Activated naive CD4-positive, alpha-beta T cell treated with anti-CD3 and anti-CD28 coated beads, Interleukin-2, amount 50 U/mL, for 24 hours (primary cell): ENCODE results near the gene TRIO.

Experiments used
- H3K27ac Mint-ChIP-seq: one replicate; pipeline ENCODE4 v1.8.0; 2021; ENCODE audit warnings: mild to moderate bottlenecking, mixed read lengths
- H3K27me3 Mint-ChIP-seq: one replicate; pipeline ENCODE4 v1.8.0; 2021; ENCODE audit warnings: mixed read lengths
- H3K36me3 Mint-ChIP-seq: one replicate; pipeline ENCODE4 v1.8.0; 2021; ENCODE audit warnings: mixed read lengths
- H3K4me1 Mint-ChIP-seq: one replicate; pipeline ENCODE4 v1.8.0; 2021; ENCODE audit warnings: mixed read lengths
- H3K4me3 Mint-ChIP-seq: one replicate; pipeline ENCODE4 v1.8.0; 2021; ENCODE audit warnings: mild to moderate bottlenecking, mixed read lengths
- H3K9me3 Mint-ChIP-seq: one replicate; pipeline ENCODE4 v1.8.0; 2021; ENCODE audit warnings: mixed read lengths

Gene TRIO

GRCh38 chr5:14114615-14115251 lies 28.4 kb upstream of the TRIO start:
- Mint-ChIP-seq H3K27me3 (peaks cover 14% of the 10 kb centered on the region), H3K27ac (no peak overlapping the region), H3K4me1 (no peaks in the 10 kb centered on the region), H3K36me3 (no peaks in the 10 kb centered on the region), H3K9me3 (peaks cover 6% of the 10 kb centered on the region), H3K4me3 (no peak overlapping the region)

- peaks cover 12% of the 10 kb centered on the region for H3K27me3 Mint-ChIP-seq
- H3K4me1 Mint-ChIP-seq: no peaks in the 10 kb centered on the region
- H3K36me3 Mint-ChIP-seq: no peaks in the 10 kb centered on the region
- H3K4me3 Mint-ChIP-seq: no peak overlapping the region
- H3K27ac Mint-ChIP-seq: no peak overlapping the region
- peaks cover 6% of the 10 kb centered on the region for H3K9me3 Mint-ChIP-seq
Measured at GRCh38 chr5:14115323-14115895, 27.7 kb upstream of the TRIO start.

GRCh38 chr5:14118551-14119320 lies 24.4 kb upstream of the TRIO start:
- Mint-ChIP-seq H3K4me3 (no peak overlapping the region), H3K27ac (no peak overlapping the region), H3K9me3 (peaks cover 6% of the 10 kb centered on the region), H3K27me3 (peaks cover 15% of the 10 kb centered on the region), H3K36me3 (no peaks in the 10 kb centered on the region), H3K4me1 (no peaks in the 10 kb centered on the region)

GRCh38 chr5:14120176-14120575 lies 23.0 kb upstream of the TRIO start:
- H3K4me3 Mint-ChIP-seq: no peak overlapping the region
- no peaks in the 10 kb centered on the region for H3K36me3 Mint-ChIP-seq
- peaks cover 10% of the 10 kb centered on the region for H3K27me3 Mint-ChIP-seq
- H3K9me3 Mint-ChIP-seq: no peaks in the 10 kb centered on the region
- H3K4me1 Mint-ChIP-seq: no peaks in the 10 kb centered on the region
- H3K27ac Mint-ChIP-seq: no peak overlapping the region

- Mint-ChIP-seq H3K27ac (no peak overlapping the region), H3K27me3 (peaks cover 9% of the 10 kb centered on the region), H3K4me3 (no peak overlapping the region), H3K4me1 (no peaks in the 10 kb centered on the region), H3K9me3 (no peaks in the 10 kb centered on the region), H3K36me3 (no peaks in the 10 kb centered on the region)
Measured at GRCh38 chr5:14121552-14121951, 21.6 kb upstream of the TRIO start.

- Mint-ChIP-seq H3K9me3 (no peaks in the 10 kb centered on the region), H3K27me3 (peaks cover 9% of the 10 kb centered on the region), H3K36me3 (no peaks in the 10 kb centered on the region), H3K4me1 (no peaks in the 10 kb centered on the region), H3K4me3 (no peak overlapping the region), H3K27ac (no peak overlapping the region)
Measured at GRCh38 chr5:14122089-14122488, 21.1 kb upstream of the TRIO start.

- no peaks in the 10 kb centered on the region for H3K4me1 Mint-ChIP-seq
- H3K4me3 Mint-ChIP-seq: no peak overlapping the region
- no peaks in the 10 kb centered on the region for H3K36me3 Mint-ChIP-seq
- H3K9me3 Mint-ChIP-seq: no peaks in the 10 kb centered on the region
- H3K27ac Mint-ChIP-seq: no peak overlapping the region
- H3K27me3 Mint-ChIP-seq: peaks cover 6% of the 10 kb centered on the region
Measured at GRCh38 chr5:14123551-14123950, 19.6 kb upstream of the TRIO start.

- Mint-ChIP-seq H3K27me3 (peaks cover 8% of the 10 kb centered on the region), H3K4me1 (no peaks in the 10 kb centered on the region), H3K4me3 (no peak overlapping the region), H3K9me3 (no peaks in the 10 kb centered on the region), H3K36me3 (no peaks in the 10 kb centered on the region), H3K27ac (no peak overlapping the region)
Measured at GRCh38 chr5:14123974-14124482, 19.1 kb upstream of the TRIO start.

GRCh38 chr5:14125262-14125661 lies 17.9 kb upstream of the TRIO start:
- H3K9me3 Mint-ChIP-seq: no peaks in the 10 kb centered on the region
- H3K27me3 Mint-ChIP-seq: peaks cover 5% of the 10 kb centered on the region
- no peak overlapping the region for H3K4me3 Mint-ChIP-seq
- no peak overlapping the region for H3K27ac Mint-ChIP-seq
- no peaks in the 10 kb centered on the region for H3K4me1 Mint-ChIP-seq
- H3K36me3 Mint-ChIP-seq: no peaks in the 10 kb centered on the region

- Mint-ChIP-seq H3K9me3 (no peaks in the 10 kb centered on the region), H3K4me1 (no peaks in the 10 kb centered on the region), H3K4me3 (no peak overlapping the region), H3K27me3 (peaks cover 2% of the 10 kb centered on the region), H3K36me3 (no peaks in the 10 kb centered on the region), H3K27ac (no peak overlapping the region)
Measured at GRCh38 chr5:14127587-14127986, 15.6 kb upstream of the TRIO start.

GRCh38 chr5:14128079-14128478 lies 15.1 kb upstream of the TRIO start:
- Mint-ChIP-seq H3K9me3 (no peaks in the 10 kb centered on the region), H3K4me1 (no peaks in the 10 kb centered on the region)

GRCh38 chr5:14129123-14129522 lies 14.0 kb upstream of the TRIO start:
- H3K27ac Mint-ChIP-seq: no peak overlapping the region
- no peaks in the 10 kb centered on the region for H3K9me3 Mint-ChIP-seq
- H3K4me3 Mint-ChIP-seq: no peak overlapping the region
- peaks cover 4% of the 10 kb centered on the region for H3K27me3 Mint-ChIP-seq
- H3K36me3 Mint-ChIP-seq: no peaks in the 10 kb centered on the region
- no peaks in the 10 kb centered on the region for H3K4me1 Mint-ChIP-seq

More at GRCh38 chr5:14128079-14128478, 15.1 kb upstream of the TRIO start:
- Mint-ChIP-seq H3K27ac (no peak overlapping the region), H3K36me3 (no peaks in the 10 kb centered on the region), H3K4me3 (no peak overlapping the region), H3K27me3 (peaks cover 2% of the 10 kb centered on the region)

- Mint-ChIP-seq H3K9me3 (peaks cover 6% of the 10 kb centered on the region), H3K27ac (no peak overlapping the region), H3K4me3 (no peak overlapping the region), H3K4me1 (no peaks in the 10 kb centered on the region), H3K36me3 (no peaks in the 10 kb centered on the region), H3K27me3 (peaks cover 20% of the 10 kb centered on the region)
Measured at GRCh38 chr5:14131855-14132503, 11.2 kb upstream of the TRIO start.

GRCh38 chr5:14133394-14133793 lies 9.7 kb upstream of the TRIO start:
- Mint-ChIP-seq H3K9me3 (peaks cover 12% of the 10 kb centered on the region), H3K27ac (no peak overlapping the region), H3K36me3 (peaks cover 2% of the 10 kb centered on the region), H3K4me3 (no peak overlapping the region), H3K27me3 (peaks cover 31% of the 10 kb centered on the region), H3K4me1 (no peaks in the 10 kb centered on the region)

GRCh38 chr5:14134083-14134482 lies 9.1 kb upstream of the TRIO start:
- Mint-ChIP-seq H3K9me3 (peaks cover 15% of the 10 kb centered on the region), H3K27me3 (peaks cover 34% of the 10 kb centered on the region), H3K36me3 (peaks cover 2% of the 10 kb centered on the region), H3K27ac (no peak overlapping the region), H3K4me3 (no peak overlapping the region), H3K4me1 (no peaks in the 10 kb centered on the region)

GRCh38 chr5:14134771-14135170 lies 8.4 kb upstream of the TRIO start:
- Mint-ChIP-seq H3K4me3 (no peak overlapping the region), H3K36me3 (peaks cover 2% of the 10 kb centered on the region), H3K27ac (no peak overlapping the region), H3K9me3 (peaks cover 15% of the 10 kb centered on the region), H3K27me3 (peaks cover 39% of the 10 kb centered on the region), H3K4me1 (no peaks in the 10 kb centered on the region)
